Transverse colon (tissue), 4 donors: ENCODE data around the gene TMEM202.

ENCODE experiments used
- EP300 ChIP-seq: sonication (generic); formaldehyde crosslinking; IDR thresholded peaks from one replicate; pipeline ENCODE4 v1.6.1; 2017; ENCODE audit warnings: antibody characterized with exemption, low read depth
- POLR2A ChIP-seq: fragments of 450-650 bp; IDR thresholded peaks from one replicate; pipeline ENCODE4 v1.6.1; 2016; ENCODE audit warnings: antibody characterized with exemption, mild to moderate bottlenecking, moderate library complexity
- POLR2AphosphoS5 ChIP-seq, 3 donors: sonication (generic); formaldehyde crosslinking; IDR thresholded peaks; one replicate each; pipeline ENCODE4 v1.6.1; 2016; ENCODE audit warnings: antibody characterized with exemption in 3 of 3
- TF ChIP-seq, protein P1 (sequence below), 5 experiments: fragments of 200-600 bp in 3 of 5; fragments of 450-650 bp in 2 of 5; sonication (generic) in 3 of 5; IDR thresholded peaks; 1 replicate in 2 of 5; 2 replicates in 3 of 5; pipeline ENCODE4 v1.5.1; 2016 to 2017; ENCODE audit warnings: antibody characterized with exemption in 5 of 5, inconsistent platforms in 3 of 5, mild to moderate bottlenecking in 2 of 5, moderate library complexity in 1 of 5

DNA sequence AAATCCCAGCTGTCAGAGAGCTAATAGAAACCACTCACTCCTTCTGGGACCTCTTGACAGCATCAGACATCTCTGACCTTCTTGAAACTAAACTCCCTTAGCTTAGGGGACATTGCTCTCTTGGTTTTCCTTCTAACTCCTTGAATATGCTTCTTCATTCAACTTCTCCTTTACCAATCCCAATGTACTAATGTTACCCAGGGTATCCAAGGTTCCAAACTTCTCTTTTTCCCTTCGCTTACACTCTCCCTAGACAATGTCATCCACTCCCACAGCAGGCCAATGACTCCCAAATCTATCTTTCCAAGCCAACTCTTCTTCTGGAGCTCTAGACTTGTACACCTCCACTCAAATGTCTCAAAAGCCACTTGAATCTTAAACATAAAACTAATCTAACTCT is 36.9 kb upstream of the TMEM202 start:
- TF ChIP-seq, protein P1, sequence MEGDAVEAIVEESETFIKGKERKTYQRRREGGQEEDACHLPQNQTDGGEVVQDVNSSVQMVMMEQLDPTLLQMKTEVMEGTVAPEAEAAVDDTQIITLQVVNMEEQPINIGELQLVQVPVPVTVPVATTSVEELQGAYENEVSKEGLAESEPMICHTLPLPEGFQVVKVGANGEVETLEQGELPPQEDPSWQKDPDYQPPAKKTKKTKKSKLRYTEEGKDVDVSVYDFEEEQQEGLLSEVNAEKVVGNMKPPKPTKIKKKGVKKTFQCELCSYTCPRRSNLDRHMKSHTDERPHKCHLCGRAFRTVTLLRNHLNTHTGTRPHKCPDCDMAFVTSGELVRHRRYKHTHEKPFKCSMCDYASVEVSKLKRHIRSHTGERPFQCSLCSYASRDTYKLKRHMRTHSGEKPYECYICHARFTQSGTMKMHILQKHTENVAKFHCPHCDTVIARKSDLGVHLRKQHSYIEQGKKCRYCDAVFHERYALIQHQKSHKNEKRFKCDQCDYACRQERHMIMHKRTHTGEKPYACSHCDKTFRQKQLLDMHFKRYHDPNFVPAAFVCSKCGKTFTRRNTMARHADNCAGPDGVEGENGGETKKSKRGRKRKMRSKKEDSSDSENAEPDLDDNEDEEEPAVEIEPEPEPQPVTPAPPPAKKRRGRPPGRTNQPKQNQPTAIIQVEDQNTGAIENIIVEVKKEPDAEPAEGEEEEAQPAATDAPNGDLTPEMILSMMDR (IDR thresholded peaks at IDR 0.05) = no peak
- TF ChIP-seq EP300 (no peak), POLR2A (no peak), POLR2AphosphoS5 (IDR thresholded peaks at IDR 0.05) (no peak)
